GM19240 (cell line): Measurements from ENCODE around the gene TBCA.

Experiments
- DNase-seq: peaks from one replicate; pipeline ENCODE4 v3.0.0; 2011; ENCODE audit warnings: low spot score; ENCODE audit not compliant: insufficient read length

TBCA gene, protein sequence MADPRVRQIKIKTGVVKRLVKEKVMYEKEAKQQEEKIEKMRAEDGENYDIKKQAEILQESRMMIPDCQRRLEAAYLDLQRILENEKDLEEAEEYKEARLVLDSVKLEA

GRCh38 chr5:77775790-77776553 lies at the start of gene TBCA:
TBCA (minus strand) TSS chr5:77776339; CDS start chr5:77776257, 82 bp downstream.
- DNase-seq, result peak; percentile 57

GRCh38 chr5:77824981-77825380 lies 48.8 kb upstream of the TBCA start:
- no peak for DNase-seq

- no peak for DNase-seq
These were observed 40.5 kb upstream of the TBCA start for GRCh38 chr5:77816686-77817085.

- no peak for DNase-seq
These were observed 36.9 kb upstream of the TBCA start for GRCh38 chr5:77812926-77813589.

DNA sequence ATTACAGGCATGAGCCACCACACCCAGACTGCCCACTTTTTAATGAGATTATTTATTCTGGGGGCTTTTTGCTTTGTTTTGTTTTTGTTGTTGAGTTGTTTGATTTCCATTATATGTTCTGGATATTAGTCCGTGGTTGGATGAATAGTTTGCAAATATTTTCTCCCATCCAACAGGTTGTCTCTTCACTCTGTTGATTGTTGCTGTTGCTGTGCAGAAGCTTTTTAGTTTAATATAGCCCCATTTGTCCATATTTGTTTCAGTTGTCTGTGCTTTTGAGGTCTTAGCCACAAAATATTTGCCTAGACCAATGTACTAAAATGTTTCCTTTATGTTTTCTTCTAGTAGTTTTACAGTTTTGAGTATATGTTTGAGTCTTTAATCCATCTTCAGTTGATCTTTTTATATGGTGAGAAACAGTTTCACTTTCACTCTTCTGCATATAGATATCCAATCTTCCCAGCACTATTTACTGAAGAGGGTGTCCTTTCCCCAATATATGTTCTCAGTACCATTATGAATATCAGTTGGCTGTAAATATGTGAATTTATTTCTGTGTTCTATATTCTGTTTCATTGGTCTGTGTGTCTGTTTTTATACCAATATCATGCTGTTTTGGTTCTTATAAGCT lies 30.2 kb upstream of the TBCA start:
- no peak for DNase-seq

- DNase-seq, result no peak
These were observed 22.3 kb upstream of the TBCA start for GRCh38 chr5:77798456-77798855.

DNA sequence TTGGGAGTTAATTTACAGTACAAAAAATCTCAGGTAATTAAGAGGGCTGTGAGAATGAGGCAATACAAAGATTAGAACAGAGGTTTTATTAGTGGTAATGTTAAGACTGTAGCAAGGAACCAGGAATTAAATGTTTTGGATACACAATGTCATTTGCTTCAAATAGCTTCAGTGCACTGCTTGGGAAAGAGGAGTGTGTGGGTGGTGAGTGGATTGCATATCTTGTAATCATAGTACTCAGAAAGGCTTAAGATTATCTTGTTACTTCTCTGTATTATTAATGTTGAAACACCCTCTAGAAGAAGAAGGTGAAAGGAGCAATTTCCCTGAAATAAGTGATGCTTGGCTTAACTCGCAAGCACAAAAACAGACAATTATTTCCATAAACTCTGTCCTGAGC lies 21.0 kb upstream of the TBCA start:
- no peak for DNase-seq

GRCh38 chr5:77795846-77796245 lies 19.7 kb upstream of the TBCA start:
- no peak for DNase-seq

DNA sequence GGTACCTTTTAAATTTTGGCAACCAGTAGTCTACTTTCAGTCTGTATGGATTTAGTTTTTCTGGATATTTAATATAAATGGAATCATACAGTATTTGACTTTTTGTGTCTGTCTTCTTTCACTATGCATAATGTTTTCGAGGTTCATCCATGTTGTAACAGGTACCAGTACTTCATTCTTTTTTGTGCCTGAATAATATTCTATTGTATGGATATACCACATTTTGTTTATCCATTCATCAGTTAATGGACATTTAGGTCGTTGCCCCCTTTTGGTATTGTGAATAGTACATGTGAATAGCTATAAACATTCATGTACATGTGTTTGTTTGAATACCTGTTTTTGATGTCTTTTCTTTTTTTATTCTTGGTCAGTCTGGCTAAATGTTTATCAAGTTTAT lies 19.1 kb upstream of the TBCA start:
- no peak for DNase-seq

DNA sequence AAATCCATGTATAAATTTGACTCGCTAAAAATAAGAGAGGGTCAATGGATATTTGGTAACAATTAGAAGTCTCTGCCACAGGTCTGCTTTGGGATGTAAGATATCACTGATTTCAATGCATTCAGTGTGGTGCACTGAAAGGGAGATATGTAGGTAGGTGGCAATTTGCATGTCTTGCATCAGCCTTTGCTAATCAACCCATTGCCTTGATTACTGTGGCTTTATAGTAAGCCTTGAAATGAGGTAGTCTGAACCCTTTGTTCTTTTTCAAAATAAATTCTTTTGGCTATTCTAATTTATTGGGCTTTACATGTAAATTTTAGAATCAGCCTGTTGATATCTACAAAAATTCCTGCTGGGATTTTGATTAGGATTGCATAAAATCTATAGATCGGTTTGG lies 15.8 kb upstream of the TBCA start:
- no peak for DNase-seq

- DNase-seq, result no peak
These were observed 15.2 kb upstream of the TBCA start for GRCh38 chr5:77791356-77791755.

DNA sequence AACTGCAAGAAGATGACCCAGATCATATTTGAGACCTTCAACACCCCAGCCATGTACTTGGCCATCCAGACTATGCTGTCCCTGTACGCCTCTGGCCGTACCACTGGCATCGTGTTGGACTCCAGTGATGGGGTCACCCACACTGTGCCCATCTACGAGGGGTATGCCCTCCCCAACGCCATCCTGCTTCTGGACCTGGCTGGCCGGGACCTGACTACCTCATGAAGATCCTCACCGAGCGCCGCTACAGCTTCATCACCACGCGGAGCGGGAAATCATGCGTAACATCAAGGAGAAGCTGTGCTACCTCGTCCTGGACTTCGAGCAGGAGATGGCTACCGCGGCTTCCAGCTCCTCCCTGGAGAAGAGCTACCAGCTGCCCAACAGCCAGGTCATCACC lies 9.1 kb upstream of the TBCA start:
- no peak for DNase-seq

DNA sequence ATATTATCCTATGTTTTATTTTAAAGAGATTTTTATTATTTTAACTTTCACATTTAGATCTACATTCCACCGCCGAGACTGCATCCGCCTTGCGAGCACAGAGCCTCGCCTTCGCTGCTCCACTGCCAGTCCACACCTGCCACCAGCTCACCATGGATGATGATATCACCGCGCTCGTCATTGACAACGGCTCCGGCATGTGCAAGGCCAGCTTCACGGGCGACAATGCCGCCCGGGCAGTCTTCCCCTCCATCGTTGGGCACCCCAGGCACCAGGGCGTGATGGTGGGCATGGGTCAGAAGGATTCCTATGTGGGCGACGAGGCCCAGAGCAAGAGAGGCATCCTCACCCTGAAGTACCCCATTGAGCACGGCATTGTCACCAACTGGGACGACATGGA lies 8.6 kb upstream of the TBCA start:
- DNase-seq, result no peak

GRCh38 chr5:77781076-77781475 lies 4.9 kb upstream of the TBCA start:
- DNase-seq, result no peak

DNA sequence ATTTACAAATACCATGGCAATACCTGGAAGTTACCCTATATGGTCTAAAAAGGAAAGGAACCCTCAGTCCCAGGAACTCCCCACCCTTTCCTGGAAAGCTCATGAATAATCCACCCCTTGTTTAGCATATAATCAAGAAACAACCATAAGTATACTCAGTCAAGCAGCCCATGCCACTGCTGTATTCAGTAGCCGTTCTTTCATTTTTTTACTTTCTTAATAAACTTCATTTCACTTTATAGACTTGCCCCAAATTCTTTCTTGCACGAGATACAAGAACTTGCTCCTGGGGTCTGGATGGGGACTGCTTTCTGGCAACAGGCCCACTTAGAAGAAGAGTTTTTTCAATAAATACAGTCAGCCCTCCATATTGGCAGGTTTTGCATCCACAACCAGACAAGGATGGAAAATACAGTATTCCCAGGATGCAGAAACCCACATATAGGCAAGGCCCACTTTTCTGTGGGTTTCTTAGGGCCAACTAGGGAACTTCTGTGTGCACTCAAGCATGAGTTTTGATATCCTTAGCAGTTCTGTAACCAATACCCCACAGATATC lies 2.8 kb upstream of the TBCA start:
- no peak for DNase-seq

DNA sequence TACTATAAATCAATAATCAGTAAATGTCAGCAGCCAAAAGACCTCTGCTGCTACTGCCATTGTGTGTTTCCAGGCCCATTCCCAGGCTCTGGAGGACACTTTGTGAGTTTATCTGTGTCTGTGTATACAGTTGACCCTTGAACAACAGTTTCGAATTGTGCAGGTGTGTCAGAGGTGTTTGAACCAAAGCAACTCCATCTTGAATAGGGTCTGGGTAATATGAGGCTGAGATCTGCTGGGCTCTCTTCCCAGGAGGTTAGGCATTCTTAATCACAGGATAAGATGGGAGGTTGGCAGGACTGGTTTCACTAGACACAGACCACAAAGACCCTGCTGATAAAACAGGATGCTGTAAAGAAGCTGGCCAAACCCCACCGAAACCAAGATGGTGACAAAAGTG lies 2.3 kb upstream of the TBCA start:
- DNase-seq, result no peak

- no peak for DNase-seq
These were observed 1.8 kb upstream of the TBCA start for GRCh38 chr5:77777911-77778310.

- no peak for DNase-seq
These were observed 1.2 kb upstream of the TBCA start for GRCh38 chr5:77777281-77777892.

- no peak for DNase-seq
These were observed 541 bp upstream of the TBCA start for GRCh38 chr5:77776554-77777206.

- DNase-seq, result no peak
These were observed 954 bp downstream of the TBCA start for GRCh38 chr5:77774981-77775789.
